ENCODE data around the gene PTPRT. TPM values are rescaled to one million over a fixed set of nuclear protein-coding genes. Genes with fewer than 3 reads are reported as not detected.

PTPRT gene
- polyA plus RNA-seq, 1 of the 3 experiments (the other 2 are of a cell fraction): not detected

- TF ChIP-seq EP300 (IDR thresholded peaks at IDR 0.05; ENCODE audit: borderline replicate concordance in 1 of 2, low read depth in 1 of 2, low read length in 1 of 2) (no peak), RAD21 (IDR thresholded peaks at IDR 0.05; ENCODE audit: low read length) (no peak), GATA2 (CRISPR knock-in tag; IDR thresholded peaks at IDR 0.05) (no peak), PBX3 (IDR thresholded peaks at IDR 0.05) (no peak), MXI1 (IDR thresholded peaks at IDR 0.05; ENCODE audit: low read depth, low read length) (no peak), NRF1 (IDR thresholded peaks at IDR 0.05; ENCODE audit: low read depth, low read length) (no peak), SMC3 (IDR thresholded peaks at IDR 0.05; ENCODE audit: low read depth, low read length) (no peak), IRF3 (IDR thresholded peaks at IDR 0.05; ENCODE audit: low read depth, low read length) (no peak), YY1 (IDR thresholded peaks at IDR 0.05; ENCODE audit: low read depth) (no peak), TCF12 (IDR thresholded peaks at IDR 0.05) (no peak), POLR2AphosphoS5 (IDR thresholded peaks at IDR 0.05; ENCODE audit: low read depth, low read length) (no peak)
- TF ChIP-seq, protein P1, sequence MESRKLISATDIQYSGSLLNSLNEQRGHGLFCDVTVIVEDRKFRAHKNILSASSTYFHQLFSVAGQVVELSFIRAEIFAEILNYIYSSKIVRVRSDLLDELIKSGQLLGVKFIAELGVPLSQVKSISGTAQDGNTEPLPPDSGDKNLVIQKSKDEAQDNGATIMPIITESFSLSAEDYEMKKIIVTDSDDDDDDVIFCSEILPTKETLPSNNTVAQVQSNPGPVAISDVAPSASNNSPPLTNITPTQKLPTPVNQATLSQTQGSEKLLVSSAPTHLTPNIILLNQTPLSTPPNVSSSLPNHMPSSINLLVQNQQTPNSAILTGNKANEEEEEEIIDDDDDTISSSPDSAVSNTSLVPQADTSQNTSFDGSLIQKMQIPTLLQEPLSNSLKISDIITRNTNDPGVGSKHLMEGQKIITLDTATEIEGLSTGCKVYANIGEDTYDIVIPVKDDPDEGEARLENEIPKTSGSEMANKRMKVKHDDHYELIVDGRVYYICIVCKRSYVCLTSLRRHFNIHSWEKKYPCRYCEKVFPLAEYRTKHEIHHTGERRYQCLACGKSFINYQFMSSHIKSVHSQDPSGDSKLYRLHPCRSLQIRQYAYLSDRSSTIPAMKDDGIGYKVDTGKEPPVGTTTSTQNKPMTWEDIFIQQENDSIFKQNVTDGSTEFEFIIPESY (IDR thresholded peaks at IDR 0.05; ENCODE audit: borderline replicate concordance, low read depth): no peak
- Histone ChIP-seq H3K4me1 (ENCODE audit: control insufficient read depth in 1 of 2, insufficient read depth in 2 of 2, low read depth in 1 of 2, low read length in 1 of 2) (peaks cover 0 to 2% of the 10 kb centered on the region in 2 experiments; a peak in 1 of 4 replicates), H4K20me1 (ENCODE audit: insufficient read depth) (no peaks in the 10 kb centered on the region), H3K79me2 (ENCODE audit: insufficient read depth) (no peaks in the 10 kb centered on the region), H3K9ac (no peak overlapping the region), H3K4me2 (no peak overlapping the region), H3K36me3 (replicated peaks in 1 of 2; ENCODE audit: control insufficient read depth in 1 of 2, insufficient read depth in 2 of 2, low read length in 1 of 2) (no peaks in the 10 kb centered on the region), H3K4me3 (ENCODE audit: low read depth in 2 of 2, low read length in 1 of 2) (no peak overlapping the region), H3K9me3 (no peaks in the 10 kb centered on the region; the same call in 1 of the 2 replicates), H2AFZ (ENCODE audit: low read depth) (no peak overlapping the region), H3F3A (replicated peaks; ENCODE audit: insufficient read depth) (no peaks in the 10 kb centered on the region), H3K9me2 (no peaks in the 10 kb centered on the region), H3K27ac (ENCODE audit: low read depth in 2 of 2, low read length in 1 of 2) (no peak overlapping the region), H3K27me3 (ENCODE audit: insufficient read depth) (no peaks in the 10 kb centered on the region)
- no peak for DNase-seq
- 23% methylated on average over 4 of the region's 4 CpGs for WGBS (ENCODE audit: low lambda C conversion rate)
- POLR2A ChIA-PET: no interaction called here
- CTCF ChIA-PET: no interaction called here
Measured at GRCh38 chr20:42510686-42511085, 679.0 kb downstream of the PTPRT start.

GRCh38 chr20:42507874-42508273, 681.8 kb downstream of the PTPRT start:
- CTCF ChIA-PET: interaction anchor here (0.6 to 1.7 kb wide), 5 partner anchors 10 to 684 kb away, joined by 3 to 4 read pairs (median 3); no protein-coding TSS in a partner anchor
- H3K27me3 ChIP-seq (ENCODE audit: insufficient read depth): no peaks in the 10 kb centered on the region
- H3K36me3 ChIP-seq (replicated peaks in 1 of 2; ENCODE audit: control insufficient read depth in 1 of 2, insufficient read depth in 2 of 2, low read length in 1 of 2): no peaks in the 10 kb centered on the region
- no peaks in the 10 kb centered on the region for H3K79me2 ChIP-seq (ENCODE audit: insufficient read depth)
- DNase-seq: no peak
- no peaks in the 10 kb centered on the region for H4K20me1 ChIP-seq (ENCODE audit: insufficient read depth)
- H3K4me1 ChIP-seq (ENCODE audit: control insufficient read depth in 1 of 2, insufficient read depth in 2 of 2, low read depth in 1 of 2, low read length in 1 of 2): peaks cover 0 to 2% of the 10 kb centered on the region in 2 experiments; a peak in 1 of 4 replicates
- no peaks in the 10 kb centered on the region for H3K9me3 ChIP-seq
- no peaks in the 10 kb centered on the region for H3K9me2 ChIP-seq
- no peak for TF ChIP-seq SMC3 (IDR thresholded peaks at IDR 0.05; ENCODE audit: low read depth, low read length)
- no peak for TF ChIP-seq NFIC (IDR thresholded peaks at IDR 0.05; ENCODE audit: borderline replicate concordance)
- no peak overlapping the region for H3K9ac ChIP-seq
- POLR2A ChIA-PET: no interaction called here
- H3K4me3 ChIP-seq (ENCODE audit: low read depth in 2 of 2, low read length in 1 of 2): no peak overlapping the region
- H3K4me2 ChIP-seq: no peak overlapping the region
- H3K27ac ChIP-seq (ENCODE audit: low read depth in 2 of 2, low read length in 1 of 2): no peak overlapping the region
- H3F3A ChIP-seq (replicated peaks; ENCODE audit: insufficient read depth): no peaks in the 10 kb centered on the region
- H2AFZ ChIP-seq (ENCODE audit: low read depth): no peak overlapping the region
- WGBS (ENCODE audit: low lambda C conversion rate): 8% methylated on average over 3 of the region's 3 CpGs

Measured in SK-N-SH (cell line).